K562 (cell line): ENCODE measurements around the gene PMPCA. TPM values are rescaled to one million over a fixed set of nuclear protein-coding genes. Genes with fewer than 3 reads are reported as not detected.

ENCODE experiments used
- ETS2 ChIP-seq: IDR thresholded peaks from 2 replicates; pipeline ENCODE4 v1.6.1; 2016; ENCODE audit warnings: borderline replicate concordance, missing genetic modification characterization, mild to moderate bottlenecking, moderate library complexity, missing compliant biosample characterization; ENCODE audit not compliant: poor library complexity, severe bottlenecking
- GABPA ChIP-seq: fragments of 200-800 bp; sonication (Bioruptor generic); conservative IDR thresholded peaks from 2 replicates; pipeline ENCODE4 v1.6.1; 2016; ENCODE audit warnings: low read depth, missing genetic modification characterization, missing compliant biosample characterization
- HDGF ChIP-seq: fragments of 450-650 bp; IDR thresholded peaks from 2 replicates; pipeline ENCODE4 v1.6.1; 2016
- HNRNPK ChIP-seq: fragments of 200-400 bp; formaldehyde crosslinking; IDR thresholded peaks from one replicate; pipeline ENCODE4 v1.6.1; 2018; ENCODE audit warnings: mild to moderate bottlenecking, low read depth, low read length; ENCODE audit not compliant: poor library complexity, severe bottlenecking
- KAT7 ChIP-seq: sonication (generic); formaldehyde crosslinking; IDR thresholded peaks from 2 replicates; pipeline ENCODE4 v1.8.0; 2022; ENCODE audit warnings: missing genetic modification reagents, mild to moderate bottlenecking, borderline replicate concordance
- POLR2AphosphoS5 ChIP-seq: IDR thresholded peaks from 2 replicates; pipeline ENCODE4 v1.6.1; 2011; ENCODE audit warnings: mild to moderate bottlenecking, low read depth, low read length, moderate library complexity; ENCODE audit not compliant: control insufficient read depth, insufficient read depth
- POLR2G ChIP-seq: fragments of 200-400 bp; formaldehyde crosslinking; IDR thresholded peaks from 2 replicates; pipeline ENCODE4 v1.6.1; 2017; ENCODE audit warnings: low read depth, mild to moderate bottlenecking, antibody characterized with exemption, low read length, moderate library complexity
- RCOR1 ChIP-seq, 2 experiments: IDR thresholded peaks; 2 replicates each; pipeline ENCODE4 v1.6.1; 2012; ENCODE audit warnings: low read depth in 2 of 2, low read length in 2 of 2, borderline replicate concordance in 1 of 2, improper control_type of control experiment in 1 of 2
- TCF7L2 ChIP-seq: fragments of 150-350 bp; IDR thresholded peaks from 2 replicates; pipeline ENCODE4 v1.6.1; 2016; ENCODE audit warnings: low read depth, mild to moderate bottlenecking, low read length, moderate library complexity
- TFE3 ChIP-seq: fragments of 450-650 bp; formaldehyde crosslinking; IDR thresholded peaks from 2 replicates; pipeline ENCODE4 v1.4.0; 2020; ENCODE audit warnings: mild to moderate bottlenecking, mixed read lengths
- UBTF ChIP-seq, 2 experiments: IDR thresholded peaks; 2 replicates each; pipeline ENCODE4 v1.6.1; 2012; ENCODE audit warnings: improper control_type of control experiment in 2 of 2, low read depth in 2 of 2, low read length in 2 of 2, borderline replicate concordance in 1 of 2
- ZBTB11 ChIP-seq, 3 experiments: fragments of 200-800 bp in 1 of 3; fragments of 250-450 bp in 1 of 3; fragments of 450-650 bp in 1 of 3; sonication (Bioruptor Pico) in 1 of 3; sonication (Bioruptor generic) in 1 of 3; formaldehyde crosslinking in 1 of 3; IDR thresholded peaks; 2 replicates each; pipeline versions ENCODE4 v1.6.1 to v1.8.0; 2016 to 2022; ENCODE audit warnings: mild to moderate bottlenecking in 2 of 3, missing genetic modification characterization in 2 of 3, missing compliant biosample characterization in 1 of 3, moderate library complexity in 1 of 3
- ZBTB12 ChIP-seq: fragments of 250-450 bp; sonication (Bioruptor Pico); IDR thresholded peaks from 2 replicates; pipeline ENCODE4 v1.4.0; 2020
- ZBTB7A ChIP-seq: IDR thresholded peaks from 2 replicates; pipeline ENCODE4 v1.6.1; 2011; ENCODE audit warnings: low read depth, mild to moderate bottlenecking, low read length, moderate library complexity, borderline replicate concordance; ENCODE audit not compliant: control insufficient read depth
- ZNF134 ChIP-seq: fragments of 250-450 bp; sonication (Bioruptor Pico); conservative IDR thresholded peaks from 2 replicates; pipeline ENCODE4 v1.4.0; 2020
- polyA plus RNA-seq, 8 experiments: library from polyadenylated mRNA; depleted of rRNA in 4 of 8; stranded (reverse) in 5 of 8; unstranded in 3 of 8; fragments of >200 nt; fragmentation: Nextera tagmentation in 2 of 8; fragmentation: Illumina TruSeq in 1 of 8; extraction: Ambion mirVana in 2 of 8; extraction: Trizol in 1 of 8; gene quantifications; 2 replicates each; pipeline versions ENCODE4 v1.2.1 to v1.2.3, GENCODE V29; 2011 to 2014; ENCODE audit warnings: inconsistent platforms in 1 of 8, missing spikeins in 1 of 8
- total RNA-seq, 7 experiments: library from RNA; depleted of rRNA in 6 of 7; stranded (reverse); fragments of >200 nt in 6 of 7; fragmentation: Illumina TruSeq in 2 of 7; extraction: Trizol in 2 of 7; gene quantifications; 2 replicates each; pipeline versions ENCODE4 v1.2.1 to v1.2.3, GENCODE V29; 2011 to 2021; ENCODE audit warnings: low replicate concordance in 1 of 7

PMPCA gene
- total and polyA plus RNA-seq, 9 of the 15 experiments (the other 6 are each of a cell fraction or from before 2014, with no cell fraction given): 23.9 to 143 (median 86.6) TPM

- TF ChIP-seq ZBTB11 (CRISPR knock-in tag; IDR thresholded peaks at IDR 0.05) (peak in 1 of 3 experiments; percentile 88; a peak in 2 of 6 replicates), KAT7 (CRISPR knock-in tag) (peak; percentile 59; the same call in 1 of the 2 replicates), ZBTB12 (CRISPR knock-in tag) (peak; percentile 54; the same call in 1 of the 2 replicates), HNRNPK (no peak), TFE3 (CRISPR knock-in tag) (peak; percentile 22; the same call in 1 of the 2 replicates), ZNF134 (CRISPR knock-in tag) (0 out of 2 replicates have a peak, but pooled peaks have one; percentile 39), GABPA (peak; percentile 98), UBTF (IDR thresholded peaks at IDR 0.05; ENCODE audit: borderline replicate concordance in 1 of 2, low read depth in 2 of 2, low read length in 2 of 2) (peak in 1 of 2 experiments; percentile 54; a peak in 1 of 4 replicates), ZBTB7A (peak; percentile 90), RCOR1 (IDR thresholded peaks at IDR 0.05; ENCODE audit: borderline replicate concordance in 1 of 2, low read depth in 2 of 2, low read length in 2 of 2) (peak in 1 of 2 experiments; percentile 60; a peak in 1 of 4 replicates), POLR2G (peak; percentile 92), ETS2 (peak; percentile 75), TCF7L2 (no peak), POLR2AphosphoS5 (peak; percentile 76), HDGF (0 out of 2 replicates have a peak, but pooled peaks have one; percentile 33)
Observed at GRCh38 chr9:136363106-136363948, 47.1 kb upstream of the PMPCA start, which contains the start of gene DNLZ (continued).
